Measurements from ENCODE around the gene MACROH2A1.

MACROH2A1 gene

DNA sequence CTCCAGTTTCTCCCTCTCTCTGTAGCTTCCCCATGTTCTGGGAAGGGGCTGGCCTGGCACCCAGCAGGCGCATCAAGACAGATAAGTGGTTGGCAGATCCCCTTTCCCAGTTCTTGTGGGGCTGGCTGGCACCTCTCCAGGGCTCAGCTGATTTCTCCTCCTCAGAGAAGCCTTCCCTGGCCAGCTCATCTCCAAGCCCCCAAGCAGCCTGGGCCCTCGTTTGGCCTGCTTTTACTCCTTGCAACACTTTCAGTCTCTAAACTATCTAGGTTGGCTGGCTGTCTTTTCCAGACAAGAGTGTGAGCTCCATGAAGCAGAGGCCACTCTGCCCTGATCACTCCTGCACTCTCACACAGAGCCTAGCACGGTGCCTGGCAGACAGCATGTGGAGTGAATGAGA, 13.5 kb downstream of the MACROH2A1 start:
- TF ChIP-seq TAF1 (IDR thresholded peaks at IDR 0.05; ENCODE audit: low read depth): no peak
- TF ChIP-seq USF1 (IDR thresholded peaks at IDR 0.05): no peak

DNA sequence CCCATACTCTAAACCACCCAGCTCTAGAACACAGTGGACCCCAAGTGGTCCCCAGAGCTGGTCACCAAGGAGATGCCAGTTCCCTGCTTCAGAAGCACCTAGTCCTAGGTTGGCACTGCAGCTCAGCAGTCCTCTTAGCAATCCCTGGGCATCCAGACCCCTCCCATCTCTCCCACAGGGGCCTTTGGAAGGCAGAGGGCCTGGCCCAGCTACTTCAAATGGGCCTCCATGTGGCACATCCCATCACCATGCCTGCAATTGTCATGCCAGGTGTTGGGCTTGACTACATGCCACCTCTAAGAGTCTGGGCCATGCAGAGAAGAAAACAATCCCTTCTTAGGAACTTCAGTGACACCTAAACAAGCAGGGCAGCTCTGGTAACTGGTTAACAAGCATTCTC, 14.1 kb downstream of the MACROH2A1 start:
- TF ChIP-seq RAD21 (IDR thresholded peaks at IDR 0.05; ENCODE audit: low read depth) (no peak), EGR1 (IDR thresholded peaks at IDR 0.05) (no peak), FOXM1 (IDR thresholded peaks at IDR 0.05; ENCODE audit: borderline replicate concordance, low read depth) (no peak), CREB1 (IDR thresholded peaks at IDR 0.05; ENCODE audit: low read depth) (no peak), REST (IDR thresholded peaks at IDR 0.05; ENCODE audit: low read depth) (no peak), YY1 (IDR thresholded peaks at IDR 0.05; ENCODE audit: low read depth) (no peak), CEBPB (IDR thresholded peaks at IDR 0.05) (no peak), NFIC (IDR thresholded peaks at IDR 0.05) (no peak), TEAD4 (IDR thresholded peaks at IDR 0.05) (no peak), TAF1 (IDR thresholded peaks at IDR 0.05; ENCODE audit: low read depth) (no peak), MAX (IDR thresholded peaks at IDR 0.05) (no peak), TCF12 (IDR thresholded peaks at IDR 0.05; ENCODE audit: low read depth) (no peak), ZBTB7A (IDR thresholded peaks at IDR 0.05; ENCODE audit: low read depth) (no peak), EP300 (IDR thresholded peaks at IDR 0.05; ENCODE audit: borderline replicate concordance) (no peak), USF1 (IDR thresholded peaks at IDR 0.05) (no peak)

DNA sequence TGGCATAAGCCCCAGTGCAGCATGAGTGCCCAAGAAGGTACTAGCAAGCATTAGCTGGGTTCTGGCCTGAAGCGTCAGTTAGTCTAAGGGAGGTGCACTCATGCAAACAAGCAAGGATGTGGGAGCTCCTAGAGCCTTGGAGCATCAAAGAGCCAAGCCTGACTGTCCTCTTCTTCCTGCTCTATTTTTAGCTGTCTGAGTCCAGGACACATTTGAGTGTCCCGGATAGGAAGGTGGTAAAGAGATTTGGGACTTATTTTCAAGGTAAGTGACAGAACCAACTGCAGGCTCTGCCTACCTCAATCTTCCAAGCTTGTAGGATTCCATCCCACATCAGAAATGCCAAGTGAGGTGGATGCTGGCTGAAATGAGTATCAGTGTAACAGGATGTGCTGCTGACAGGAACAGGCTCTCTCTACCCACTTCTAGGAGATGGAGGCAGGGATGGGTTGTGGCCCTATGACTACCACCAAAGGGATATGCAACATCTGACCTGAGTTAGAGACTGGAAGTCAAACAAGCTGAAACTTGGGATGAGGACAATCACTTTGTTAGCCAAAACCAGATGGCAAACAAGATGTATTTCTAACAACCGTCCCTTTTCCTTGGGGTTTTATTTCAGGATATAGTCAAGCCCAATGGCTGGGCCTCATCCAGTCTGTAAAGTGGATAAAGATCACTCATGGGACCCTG, 15.1 kb downstream of the MACROH2A1 start:
- TF ChIP-seq EP300 (IDR thresholded peaks at IDR 0.05; ENCODE audit: borderline replicate concordance) (no peak), NFIC (IDR thresholded peaks at IDR 0.05) (no peak), TEAD4 (IDR thresholded peaks at IDR 0.05) (no peak), YY1 (IDR thresholded peaks at IDR 0.05; ENCODE audit: low read depth) (no peak), RAD21 (IDR thresholded peaks at IDR 0.05; ENCODE audit: low read depth) (no peak), CEBPB (IDR thresholded peaks at IDR 0.05) (no peak), USF1 (IDR thresholded peaks at IDR 0.05) (no peak), CREB1 (IDR thresholded peaks at IDR 0.05; ENCODE audit: low read depth) (no peak), EGR1 (IDR thresholded peaks at IDR 0.05) (no peak), REST (IDR thresholded peaks at IDR 0.05; ENCODE audit: low read depth) (no peak), TAF1 (IDR thresholded peaks at IDR 0.05; ENCODE audit: low read depth) (no peak), ZBTB7A (IDR thresholded peaks at IDR 0.05; ENCODE audit: low read depth) (no peak), MAX (IDR thresholded peaks at IDR 0.05) (no peak), FOXM1 (IDR thresholded peaks at IDR 0.05; ENCODE audit: borderline replicate concordance, low read depth) (no peak), TCF12 (IDR thresholded peaks at IDR 0.05; ENCODE audit: low read depth) (no peak)

GRCh38 chr5:135382981-135383380, 16.1 kb downstream of the MACROH2A1 start:
- TF ChIP-seq YY1 (IDR thresholded peaks at IDR 0.05; ENCODE audit: low read depth) (no peak), USF1 (IDR thresholded peaks at IDR 0.05) (no peak), ZBTB7A (IDR thresholded peaks at IDR 0.05; ENCODE audit: low read depth) (no peak), CEBPB (IDR thresholded peaks at IDR 0.05) (no peak), NFIC (IDR thresholded peaks at IDR 0.05) (no peak), FOXM1 (IDR thresholded peaks at IDR 0.05; ENCODE audit: borderline replicate concordance, low read depth) (no peak), MAX (IDR thresholded peaks at IDR 0.05) (no peak), CREB1 (IDR thresholded peaks at IDR 0.05; ENCODE audit: low read depth) (no peak), REST (IDR thresholded peaks at IDR 0.05; ENCODE audit: low read depth) (no peak), EGR1 (IDR thresholded peaks at IDR 0.05) (no peak), EP300 (IDR thresholded peaks at IDR 0.05; ENCODE audit: borderline replicate concordance) (no peak), RAD21 (IDR thresholded peaks at IDR 0.05; ENCODE audit: low read depth) (no peak)

Data from Ishikawa (cell line).